ENCODE data around the gene ALPI.

GRCh38 chr2:232410238-232410900 lies 45.6 kb upstream of the ALPI start:
- TF ChIP-seq POLR2A (IDR thresholded peaks at IDR 0.05; ENCODE audit: low read depth, low read length) (no peak), TAF1 (IDR thresholded peaks at IDR 0.05; ENCODE audit: borderline replicate concordance, low read depth, low read length) (no peak), POLR2AphosphoS5 (IDR thresholded peaks at IDR 0.05; ENCODE audit: low read depth, low read length) (no peak)
